T-helper 1 cell (primary cell): Measurements from ENCODE around the gene SLC47A2.
A peak's percentile ranks its signal among the peaks of the same experiment; 100 is the strongest.

ENCODE experiments used
- DNase-seq, 5 donors: peaks; one replicate each; pipeline ENCODE4 v3.0.0-alpha.2; 2012 to 2020

Gene SLC47A2

DNA sequence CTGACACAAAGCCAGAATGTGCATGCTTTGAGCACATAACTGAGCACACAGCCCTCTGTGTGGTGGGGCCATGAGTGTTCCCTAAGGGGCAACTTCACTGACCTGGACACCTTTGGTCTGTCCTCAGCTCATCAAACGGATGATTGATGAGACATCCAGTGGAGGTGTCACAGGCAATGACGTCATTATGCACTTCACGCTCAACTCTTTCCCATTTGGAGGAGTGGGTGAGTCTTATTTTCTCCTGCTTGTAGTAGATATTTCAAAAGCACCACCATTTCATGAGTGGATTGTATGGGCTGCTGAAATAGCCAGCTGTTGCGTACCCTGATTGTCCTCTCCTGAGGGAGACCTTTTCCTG, 51.6 kb downstream of the SLC47A2 start:
- no peak for DNase-seq

DNA sequence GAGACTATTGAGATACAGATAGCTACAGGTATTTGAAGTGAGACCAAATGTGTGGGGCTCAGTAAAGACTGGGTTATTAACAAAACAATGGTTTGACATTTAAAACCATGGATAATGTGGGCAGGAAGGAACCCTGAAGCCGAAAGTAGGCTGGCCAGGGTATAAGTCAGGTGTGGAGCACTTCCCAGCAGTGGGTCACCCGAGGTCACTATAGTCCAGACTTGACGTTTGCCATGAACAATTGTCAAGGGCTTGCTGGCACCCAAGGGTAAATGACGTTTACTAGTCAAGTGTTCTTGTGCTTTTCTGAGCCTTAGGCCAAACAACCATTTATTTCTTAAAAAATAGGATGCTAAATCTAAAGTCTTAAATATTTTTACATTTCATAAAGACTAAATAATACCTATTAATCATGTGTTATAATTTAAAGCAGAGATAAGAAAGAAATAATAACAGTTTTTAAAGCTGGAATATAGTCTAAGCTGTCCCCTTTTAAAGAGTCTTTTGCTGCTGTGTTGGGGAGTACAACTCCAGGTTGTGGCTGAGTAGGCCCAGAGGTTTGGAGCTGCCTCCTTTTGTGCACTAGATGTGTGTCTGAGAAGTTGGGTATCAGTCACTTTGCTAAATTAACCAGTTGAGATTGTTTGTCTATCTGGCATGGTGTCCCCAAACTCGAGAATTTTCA, 52.1 kb downstream of the SLC47A2 start:
- DNase-seq = no peak

DNA sequence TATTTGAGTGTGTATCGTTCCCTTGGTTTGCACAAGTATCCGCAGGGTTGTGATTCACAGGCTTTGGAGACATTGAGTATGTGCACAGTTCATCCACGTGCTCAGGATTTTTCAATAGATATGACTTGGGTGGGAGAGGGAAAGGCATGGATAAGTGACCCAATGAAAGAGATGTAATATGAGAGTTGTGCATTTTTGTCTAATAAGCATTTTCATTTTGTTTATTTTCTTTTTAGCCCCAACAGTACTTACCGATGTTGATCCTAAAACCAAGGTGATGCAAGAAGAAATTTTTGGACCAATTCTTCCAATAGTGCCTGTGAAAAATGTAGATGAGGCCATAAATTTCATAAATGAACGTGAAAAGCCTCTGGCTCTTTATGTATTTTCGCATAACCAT, 53.3 kb downstream of the SLC47A2 start:
- DNase-seq = no peak

DNA sequence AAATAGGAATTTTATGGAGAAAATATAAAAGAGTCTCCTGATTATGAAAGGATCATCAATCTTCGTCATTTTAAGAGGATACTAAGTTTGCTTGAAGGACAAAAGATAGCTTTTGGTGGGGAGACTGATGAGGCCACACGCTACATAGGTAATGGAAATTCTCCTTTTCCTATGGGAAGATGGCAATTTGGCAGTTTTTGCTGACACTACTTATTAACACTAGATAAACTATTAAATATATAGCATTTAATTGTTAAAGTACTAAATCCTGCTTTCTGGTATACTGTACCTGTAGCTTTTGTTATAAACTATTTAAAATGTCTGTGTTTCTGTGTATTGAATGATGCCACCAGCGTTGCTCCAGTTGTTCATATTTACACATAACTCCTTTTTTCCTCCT, 55.3 kb downstream of the SLC47A2 start:
- DNase-seq = no peak

DNA sequence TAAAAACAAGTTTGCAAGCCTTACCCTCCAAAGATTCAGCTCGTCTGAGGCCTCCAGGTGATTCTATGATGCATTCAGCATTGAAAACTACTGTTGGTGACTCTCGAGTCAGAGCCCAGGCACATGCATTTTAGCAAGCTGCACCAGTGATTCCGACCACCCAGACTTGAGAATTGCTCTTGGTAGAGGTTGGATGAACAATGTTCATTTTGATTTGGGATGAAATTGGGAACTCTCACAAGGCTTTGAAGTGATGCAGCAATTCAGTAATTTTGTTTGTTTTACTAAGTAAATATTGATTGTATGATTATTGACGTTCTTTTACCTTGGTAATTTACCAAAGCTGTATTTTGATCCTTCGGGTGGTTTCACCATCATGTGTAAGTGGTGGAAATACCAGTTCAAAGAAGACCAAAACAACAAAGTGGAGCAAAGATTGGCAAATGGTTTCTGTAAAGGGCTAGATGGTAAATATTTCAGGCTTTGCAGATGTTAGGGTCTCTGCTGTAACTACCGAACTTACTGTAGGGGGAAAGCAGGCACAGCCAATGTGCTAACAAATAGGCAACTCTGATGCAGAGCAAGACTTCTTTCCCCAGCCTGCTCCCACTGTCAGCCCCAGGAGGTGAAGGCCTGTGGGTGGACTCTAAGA, 56.0 kb downstream of the SLC47A2 start:
- DNase-seq = no peak

DNA sequence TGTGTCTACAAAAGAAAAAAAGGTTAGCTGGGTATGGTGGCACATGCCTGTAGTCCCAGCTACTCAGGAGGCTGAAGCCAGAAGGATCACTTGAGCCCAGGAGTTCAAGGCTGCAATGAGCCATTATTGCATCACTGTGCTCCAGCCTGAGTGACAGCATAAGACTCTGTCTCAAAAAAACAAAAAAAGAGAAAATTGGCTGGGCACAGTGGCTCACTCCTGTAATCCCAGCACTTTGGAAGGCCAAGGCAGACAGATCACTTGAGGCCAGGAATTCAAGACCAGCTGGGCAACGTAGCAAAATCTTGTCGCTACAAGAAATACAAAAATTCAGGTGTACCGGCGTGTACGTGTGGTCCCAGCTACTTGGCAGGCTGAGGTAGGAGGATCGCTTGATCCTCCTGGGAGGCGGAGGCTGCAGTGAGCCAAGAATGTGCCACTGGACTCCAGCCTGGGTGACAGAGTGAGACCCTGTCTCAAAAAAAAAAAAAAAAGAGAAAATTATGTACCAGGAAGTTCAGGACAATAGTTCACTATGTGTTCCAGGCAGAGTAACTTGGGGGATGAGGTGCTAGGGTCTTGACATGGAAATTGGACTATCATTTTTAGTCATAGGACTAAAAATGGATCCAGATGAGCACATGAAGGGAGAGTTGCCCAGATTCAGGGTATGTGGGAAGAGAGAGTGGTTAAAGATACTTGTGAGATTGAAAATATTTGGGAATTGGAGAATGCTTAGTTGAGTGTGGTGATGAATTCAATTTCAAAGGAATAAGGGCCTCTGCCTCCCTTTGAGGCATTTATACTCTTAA, 56.8 kb downstream of the SLC47A2 start:
- no peak for DNase-seq

DNA sequence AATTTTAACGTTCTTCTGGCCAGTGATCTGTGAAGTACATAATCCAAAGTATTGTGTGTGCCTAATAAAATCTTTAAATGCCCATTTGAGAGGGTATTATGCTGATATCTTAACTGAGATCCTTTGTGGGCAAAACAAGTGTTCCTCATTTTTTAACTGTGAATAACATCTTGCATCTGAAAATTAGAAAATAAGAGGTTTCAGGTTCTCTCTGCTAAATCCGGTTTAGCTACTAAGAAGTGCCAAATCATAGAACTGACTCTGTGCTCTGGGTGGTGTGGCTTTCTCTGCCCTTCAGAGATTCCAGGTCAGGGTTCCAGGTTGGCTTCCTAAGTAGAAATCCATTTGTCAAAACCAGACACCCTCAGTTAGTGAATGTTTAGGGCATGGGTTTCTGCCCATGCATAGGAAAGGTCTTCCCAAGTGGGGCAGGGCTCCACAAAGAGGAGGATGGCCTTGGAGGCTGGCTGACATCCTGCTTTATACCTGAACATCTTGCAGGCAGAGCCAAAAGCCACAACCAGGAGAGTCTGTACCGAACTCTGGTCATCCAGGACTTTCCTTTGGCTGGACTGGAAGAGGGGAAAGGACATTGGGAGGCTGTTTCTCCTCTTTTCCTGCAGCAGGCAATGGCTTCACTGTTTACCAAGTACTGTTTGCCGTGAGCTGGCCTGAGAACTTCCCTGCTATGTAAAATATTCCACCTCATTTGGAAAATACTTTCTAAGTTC, 59.4 kb downstream of the SLC47A2 start:
- peak in 1 of 5 donors; percentile 16 for DNase-seq

DNA sequence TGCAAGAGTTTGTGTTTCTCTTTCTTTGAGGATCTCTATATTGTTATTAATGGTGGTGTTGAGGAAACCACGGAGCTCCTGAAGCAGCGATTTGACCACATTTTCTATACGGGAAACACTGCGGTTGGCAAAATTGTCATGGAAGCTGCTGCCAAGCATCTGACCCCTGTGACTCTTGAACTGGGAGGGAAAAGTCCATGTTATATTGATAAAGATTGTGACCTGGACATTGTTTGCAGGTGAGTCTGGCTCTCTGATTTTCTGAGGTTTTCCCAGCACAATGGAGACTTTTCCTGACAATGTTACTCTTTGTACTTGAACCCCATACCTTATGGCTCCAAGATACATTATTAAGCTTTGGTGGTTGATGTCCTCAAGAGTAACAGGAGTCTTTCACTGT, 60.0 kb downstream of the SLC47A2 start:
- no peak for DNase-seq

DNA sequence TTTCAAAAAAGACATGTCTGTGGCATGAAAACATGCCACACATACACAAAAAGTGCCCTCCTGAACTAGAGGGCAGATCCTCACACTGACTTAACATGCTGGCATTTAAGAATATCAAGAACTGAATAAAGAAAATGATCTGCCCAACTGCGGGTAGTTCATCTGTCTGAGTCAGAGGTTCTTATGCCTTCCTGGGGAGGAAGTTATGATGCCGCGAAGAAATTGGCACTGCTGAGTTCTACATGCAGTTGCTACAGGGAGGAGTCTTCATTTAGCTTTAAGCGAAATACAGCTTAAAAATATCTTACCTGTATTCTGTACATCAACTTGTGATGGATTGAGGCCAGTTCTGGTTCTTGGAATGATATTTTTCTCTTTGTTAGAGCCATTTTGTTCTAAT, 61.5 kb downstream of the SLC47A2 start:
- no peak for DNase-seq

DNA sequence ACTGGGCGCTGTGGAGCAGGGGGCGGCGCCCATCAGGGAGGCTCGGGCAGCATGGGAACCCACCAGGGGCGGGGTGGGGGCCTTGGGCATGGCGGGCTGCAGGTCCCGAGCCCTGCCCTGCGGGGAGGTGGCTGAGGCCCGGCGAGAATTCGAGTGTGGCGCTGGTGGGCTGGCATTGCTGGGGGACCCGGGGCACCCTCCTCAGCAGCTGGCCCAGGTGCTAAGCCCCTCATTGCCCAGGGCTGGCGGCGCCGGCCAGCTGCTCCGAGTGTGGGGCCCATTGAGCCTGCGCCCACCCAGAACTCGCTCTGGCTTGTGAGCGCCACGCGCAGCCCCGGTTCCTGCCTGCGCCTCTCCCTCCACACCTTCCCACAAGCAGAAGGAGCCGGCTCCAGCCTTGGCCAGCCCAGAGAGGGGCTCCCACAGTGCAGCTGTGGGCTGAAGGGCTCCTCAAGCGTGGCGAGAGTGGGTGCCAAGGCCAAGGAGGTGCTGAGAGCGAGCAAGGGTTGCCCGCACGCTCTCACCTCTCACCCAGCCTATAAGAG, 62.0 kb downstream of the SLC47A2 start:
- no peak for DNase-seq

DNA sequence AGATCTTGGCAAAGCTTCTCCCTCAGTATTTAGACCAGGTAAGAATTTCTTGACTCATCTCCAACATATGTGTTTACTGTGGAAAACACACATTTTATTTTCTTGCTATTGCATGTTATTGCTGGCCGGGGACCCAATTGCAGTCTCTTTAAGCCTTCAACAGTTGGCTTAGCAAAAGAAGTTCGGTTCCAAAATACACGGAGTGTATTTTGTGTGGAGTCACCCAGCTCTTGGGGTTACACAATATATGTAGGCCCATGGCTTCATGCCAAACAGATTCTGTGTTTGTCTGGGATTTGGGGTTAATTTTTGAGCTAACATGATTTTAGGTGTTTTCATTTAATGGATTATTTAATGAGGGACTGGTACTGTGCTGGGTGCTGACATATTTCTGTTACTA, 63.8 kb downstream of the SLC47A2 start:
- DNase-seq = no peak

DNA sequence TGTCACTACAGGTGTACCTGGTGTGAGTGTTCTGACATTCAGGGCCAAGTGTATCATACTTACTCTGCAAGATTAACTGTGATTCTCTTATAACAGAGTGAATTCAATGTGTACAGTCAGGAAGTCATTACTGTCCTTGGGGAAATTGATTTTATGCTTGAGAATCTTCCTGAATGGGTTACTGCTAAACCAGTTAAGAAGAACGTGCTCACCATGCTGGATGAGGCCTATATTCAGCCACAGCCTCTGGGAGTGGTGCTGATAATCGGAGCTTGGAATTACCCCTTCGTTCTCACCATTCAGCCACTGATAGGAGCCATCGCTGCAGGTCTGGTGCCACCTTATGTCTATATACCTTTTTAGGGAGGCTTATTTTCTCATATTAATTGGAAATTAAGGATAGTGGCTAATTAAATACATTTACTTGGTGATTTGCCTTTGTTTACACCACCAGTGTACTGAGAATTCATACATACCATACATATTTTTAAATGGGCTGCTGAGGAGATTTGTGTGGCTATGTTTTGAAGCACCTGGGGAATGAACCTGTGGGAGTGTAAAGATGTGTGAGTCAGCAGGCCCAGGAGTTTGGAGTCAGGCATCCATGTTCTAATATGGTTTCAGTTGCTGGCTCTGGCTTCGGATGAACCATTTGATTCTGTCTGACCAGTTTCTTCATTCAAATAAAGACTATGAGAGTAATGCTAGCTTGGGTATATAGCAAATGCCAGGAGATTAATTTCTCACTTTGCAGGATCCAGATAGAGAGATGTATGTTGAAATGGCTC, 64.7 kb downstream of the SLC47A2 start:
- no peak for DNase-seq

DNA sequence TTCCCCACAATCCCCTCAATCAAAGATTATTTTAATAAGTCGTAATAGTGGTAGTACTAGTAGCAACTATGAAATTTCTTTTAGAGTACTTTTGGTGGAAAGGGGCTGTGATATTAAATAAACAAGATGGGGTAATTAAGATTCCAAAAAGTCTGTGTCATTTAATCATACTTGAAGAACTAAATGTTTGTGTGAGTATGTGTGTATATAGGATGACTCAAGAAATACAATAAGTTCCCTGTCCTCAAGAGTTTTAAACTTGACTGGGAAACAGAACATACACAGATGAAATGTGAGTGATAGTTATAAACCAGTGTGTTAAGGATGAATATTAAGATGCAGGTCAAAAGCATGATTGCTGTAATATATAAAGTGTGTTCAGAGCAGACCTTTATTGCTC, 65.6 kb downstream of the SLC47A2 start:
- no peak for DNase-seq

DNA sequence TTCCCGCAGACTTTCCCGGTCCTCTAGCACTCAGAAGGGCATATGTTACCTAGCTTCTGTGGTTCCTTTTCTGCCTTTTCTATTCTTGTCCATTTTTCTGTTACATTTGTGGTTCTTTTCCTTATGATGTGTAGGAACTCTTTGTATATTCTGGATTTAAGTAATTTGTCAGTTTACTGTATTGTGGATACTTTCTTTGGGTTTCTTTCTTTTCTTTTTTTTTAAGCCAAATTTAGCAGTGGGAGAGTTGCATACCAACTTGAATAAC, 67.2 kb downstream of the SLC47A2 start:
- no peak for DNase-seq

DNA sequence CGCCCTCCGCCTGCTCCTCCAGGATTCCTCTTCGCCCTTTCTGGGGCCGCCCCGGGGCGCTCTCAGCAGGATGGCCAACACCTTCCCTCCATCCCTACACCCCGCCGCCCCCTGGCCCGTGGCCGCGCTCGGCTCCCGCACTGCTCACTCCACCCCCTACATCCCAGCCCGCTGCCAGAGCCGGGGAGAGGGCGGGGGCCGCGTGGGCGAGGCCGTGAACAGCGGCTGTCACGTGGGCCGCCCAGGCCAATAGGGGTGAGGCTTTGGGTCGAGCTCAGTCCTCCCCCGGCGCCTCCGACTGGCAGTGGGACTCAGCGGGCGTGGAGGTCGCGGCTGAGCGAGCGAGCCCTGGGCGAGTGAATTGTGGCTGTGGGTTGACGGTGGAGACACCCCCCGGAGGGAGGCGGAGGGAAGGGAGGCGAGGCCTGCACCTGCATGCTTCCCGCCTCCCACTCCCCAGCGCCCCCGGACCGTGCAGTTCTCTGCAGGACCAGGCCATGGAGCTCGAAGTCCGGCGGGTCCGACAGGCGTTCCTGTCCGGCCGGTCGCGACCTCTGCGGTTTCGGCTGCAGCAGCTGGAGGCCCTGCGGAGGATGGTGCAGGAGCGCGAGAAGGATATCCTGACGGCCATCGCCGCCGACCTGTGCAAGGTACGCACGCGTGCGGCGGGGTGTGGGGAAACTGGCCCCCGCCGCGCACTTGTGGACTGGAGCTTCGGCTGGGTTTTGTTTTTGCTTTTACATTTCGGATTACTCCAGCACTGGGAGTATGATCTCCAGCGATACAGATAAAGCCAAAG, 67.7 kb downstream of the SLC47A2 start, which contains the start of gene ALDH3A2:
Gene ALDH3A2 (plus strand): TSS at position 277 of the 799 bp plus-strand sequence. CDS start 221 bp downstream, at position 498.
- DNase-seq = peak; percentile 81 to 91 (median 88)

DNA sequence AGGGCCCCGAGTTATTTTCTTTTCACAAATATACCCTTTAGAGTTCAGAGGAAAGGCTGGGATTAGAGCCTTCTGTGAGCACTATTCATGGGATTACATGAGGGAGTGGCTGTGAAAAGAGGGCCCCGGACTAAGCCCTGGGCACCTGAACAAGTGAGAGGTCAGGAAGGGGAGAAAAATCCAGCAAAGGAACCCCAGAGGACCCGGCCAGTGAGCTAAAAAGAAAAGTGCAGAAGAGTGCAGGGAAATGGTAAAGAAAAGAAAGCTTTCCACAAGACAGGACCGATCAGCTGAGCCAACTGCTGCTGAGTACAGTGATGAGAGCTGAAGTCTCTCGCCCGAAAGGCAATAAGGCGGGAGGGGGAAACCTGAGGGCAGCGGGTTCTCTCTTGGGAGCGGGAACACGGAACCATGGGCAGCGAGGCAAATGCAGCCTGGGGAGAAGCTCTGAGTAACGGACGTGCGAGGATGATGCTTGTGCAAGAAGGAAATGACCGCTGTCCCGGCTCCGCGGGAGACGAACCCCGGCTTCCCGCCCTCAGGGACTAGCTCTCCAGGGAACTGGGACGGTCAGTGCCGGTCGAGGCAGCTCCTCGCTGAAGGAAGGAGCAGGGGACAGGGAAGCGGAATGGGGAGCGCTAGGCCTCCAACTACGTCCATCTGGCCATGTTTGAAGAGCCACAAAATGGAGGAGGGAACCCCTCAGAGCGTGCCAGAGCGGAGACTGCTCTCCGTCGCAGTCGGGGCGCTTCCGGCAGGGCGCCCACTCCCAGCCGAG, 68.5 kb downstream of the SLC47A2 start:
- DNase-seq = peak in 1 of 5 donors; percentile 47

DNA sequence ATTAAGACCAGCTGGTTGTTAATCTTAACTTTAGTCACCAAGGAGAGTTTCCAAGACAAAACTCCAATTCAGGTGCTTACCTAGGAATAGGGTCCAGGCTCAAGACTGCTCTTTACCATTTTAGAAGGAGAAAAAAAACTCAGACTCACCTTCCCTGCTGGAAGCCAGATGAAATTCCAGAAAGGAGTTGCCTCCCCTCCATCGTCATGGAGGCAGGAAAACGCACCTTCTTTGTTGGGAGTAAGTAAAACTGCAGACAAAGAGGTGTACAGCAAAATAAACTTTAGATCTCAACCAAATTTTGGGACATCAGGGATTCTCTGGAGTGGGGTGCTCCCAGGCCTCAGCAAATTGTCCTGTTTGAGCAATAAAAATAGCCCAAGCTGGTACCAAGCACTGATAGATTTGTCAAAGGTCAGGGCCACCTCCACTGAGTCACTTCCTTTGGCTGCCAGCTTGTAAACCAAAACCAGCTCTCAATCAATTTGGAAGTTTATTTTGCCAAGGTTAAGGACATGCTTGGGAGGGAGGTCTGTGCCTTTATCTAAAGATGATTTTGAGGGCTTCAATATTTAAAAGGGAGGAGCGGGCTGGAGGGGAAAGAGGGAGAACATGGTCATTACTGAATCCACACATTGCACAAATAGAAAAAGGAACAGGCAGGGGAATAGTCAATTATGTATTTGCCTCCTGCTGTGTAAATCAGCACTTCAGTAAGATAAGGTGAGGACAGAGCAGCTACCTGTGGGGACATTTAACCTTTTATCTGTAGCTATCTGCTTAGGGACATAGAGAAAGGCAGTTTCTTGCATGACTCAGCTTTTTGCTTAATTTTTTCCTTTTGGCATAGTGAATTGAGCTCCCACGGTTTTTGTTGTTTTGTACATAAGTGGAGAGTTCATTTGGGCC, 69.3 kb downstream of the SLC47A2 start:
- peak in 1 of 5 donors; percentile 11 for DNase-seq

DNA sequence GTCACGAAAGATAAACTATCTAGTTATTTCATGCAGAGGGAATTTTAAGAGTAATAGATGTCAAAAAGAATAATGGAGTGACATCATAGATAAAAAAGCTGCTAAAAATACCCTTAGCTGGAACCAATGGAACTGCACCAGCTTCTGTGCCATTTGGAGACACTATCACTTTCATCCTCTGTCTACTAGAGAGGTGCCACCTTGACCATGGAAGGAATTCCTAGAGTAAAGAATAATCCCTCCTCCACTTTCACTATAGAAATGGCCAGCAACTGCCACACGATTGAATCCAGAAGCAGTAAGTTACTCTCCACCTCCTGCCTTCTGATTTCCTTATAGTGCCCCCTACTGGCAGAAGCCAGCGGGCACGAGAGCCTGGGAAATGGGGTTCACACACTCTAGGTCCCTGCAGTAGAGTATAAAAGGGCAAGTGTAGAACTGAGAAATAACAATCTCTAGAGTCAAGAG, 70.6 kb downstream of the SLC47A2 start:
- peak in 3 of 5 donors; percentile 14 to 57 (median 36) for DNase-seq
